Brain microvascular endothelial cell (primary cell): ENCODE measurements around the gene GOLM1.

Source experiments
- DNase-seq: peaks from one replicate; pipeline ENCODE4 v3.0.0-alpha.2; 2020
- H3K27ac ChIP-seq: fragments of 250-450 bp; sonication (Bioruptor Pico); 2 replicates; pipeline ENCODE4 v1.5.1; 2020; ENCODE audit warnings: mild to moderate bottlenecking, moderate library complexity
- H3K27me3 ChIP-seq: fragments of 250-450 bp; sonication (Bioruptor Pico); replicated peaks from 2 replicates; pipeline ENCODE4 v1.5.1; 2020; ENCODE audit warnings: mild to moderate bottlenecking
- H3K36me3 ChIP-seq: fragments of 250-450 bp; sonication (Bioruptor Pico); replicated peaks from 2 replicates; pipeline ENCODE4 v1.5.1; 2020; ENCODE audit warnings: mild to moderate bottlenecking
- H3K4me3 ChIP-seq: 2 replicates; pipeline ENCODE4 v1.5.1; 2011; ENCODE audit warnings: low read depth, mild to moderate bottlenecking, control low read depth, low read length, moderate library complexity
- CTCF ChIP-seq: IDR thresholded peaks from 2 replicates; pipeline ENCODE4 v1.5.1; 2011; ENCODE audit warnings: low read depth, mild to moderate bottlenecking, moderate library complexity, low read length, control low read depth, inconsistent platforms; ENCODE audit errors: missing control alignments
- in situ Hi-C: cut with HindIII; loops from 2 replicates; pipeline ENCODE4 v1.10.0; 2017; ENCODE audit warnings: low sequenced_read_pairs, low pct_ligation_motif_present

The GOLM1 gene

GRCh38 chr9:86046930-86047341 is 52.4 kb downstream of the GOLM1 start:
- no peak for DNase-seq
- Histone ChIP-seq H3K27me3 (no peaks in the 10 kb centered on the region), H3K27ac (no peak overlapping the region), H3K4me3 (no peak overlapping the region), H3K36me3 (no peaks in the 10 kb centered on the region)
- in situ Hi-C loops: no loop called here
- TF ChIP-seq CTCF: no peak

DNA sequence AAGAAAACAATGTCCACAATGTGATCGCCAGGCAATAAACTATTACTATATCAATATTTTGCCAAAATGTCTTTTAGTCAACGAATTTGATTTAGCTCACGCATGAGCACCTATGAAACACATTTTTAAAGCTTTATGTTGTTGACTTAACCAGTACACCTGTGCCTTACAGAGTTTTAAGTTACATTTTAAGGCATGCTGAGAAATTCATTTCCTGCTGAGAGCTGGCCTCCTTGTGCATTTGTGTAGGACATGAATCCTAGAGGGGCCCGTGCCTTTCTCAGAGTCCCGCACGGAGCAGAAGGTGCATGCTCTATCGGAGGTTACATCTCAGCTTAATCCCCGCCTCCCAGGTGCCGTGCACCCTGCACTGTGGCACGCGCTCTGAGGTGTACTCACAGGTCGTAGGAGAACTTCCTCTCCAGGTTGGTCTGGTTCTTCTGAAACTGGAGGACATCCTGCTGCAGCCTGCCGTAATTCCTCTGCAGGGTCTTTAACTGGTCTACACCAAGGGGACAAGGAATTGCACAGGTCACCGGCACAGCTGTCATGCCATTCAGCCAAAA is 53.2 kb downstream of the GOLM1 start:
- DNase-seq: no peak
- H3K4me3 ChIP-seq: no peak overlapping the region
- no peak for TF ChIP-seq CTCF
- H3K27me3 ChIP-seq: no peaks in the 10 kb centered on the region
- in situ Hi-C loops: no loop called here
- H3K27ac ChIP-seq: no peak overlapping the region
- H3K36me3 ChIP-seq: no peaks in the 10 kb centered on the region

DNA sequence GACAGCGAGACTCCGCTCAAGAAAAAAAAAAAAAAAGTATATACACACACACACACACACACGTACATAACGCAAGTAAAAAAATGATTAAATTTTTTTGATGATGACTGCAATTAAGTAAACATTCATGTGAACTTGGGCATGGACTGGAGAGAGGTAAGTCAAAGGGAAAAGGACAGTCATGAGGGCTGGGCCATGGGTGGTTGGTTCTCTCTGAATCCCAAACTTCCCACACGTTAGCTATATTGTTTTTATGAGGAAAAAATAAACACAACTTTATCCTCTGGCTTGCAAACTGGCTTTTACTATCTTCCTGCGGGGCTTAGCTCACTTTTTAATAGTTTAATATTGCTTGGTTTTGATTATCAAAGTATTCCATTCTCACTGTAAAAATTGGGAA is 53.7 kb downstream of the GOLM1 start:
- Histone ChIP-seq H3K27ac (no peak overlapping the region), H3K36me3 (no peaks in the 10 kb centered on the region), H3K4me3 (no peak overlapping the region), H3K27me3 (no peaks in the 10 kb centered on the region)
- in situ Hi-C loops: no loop called here
- no peak for TF ChIP-seq CTCF
- DNase-seq: no peak

DNA sequence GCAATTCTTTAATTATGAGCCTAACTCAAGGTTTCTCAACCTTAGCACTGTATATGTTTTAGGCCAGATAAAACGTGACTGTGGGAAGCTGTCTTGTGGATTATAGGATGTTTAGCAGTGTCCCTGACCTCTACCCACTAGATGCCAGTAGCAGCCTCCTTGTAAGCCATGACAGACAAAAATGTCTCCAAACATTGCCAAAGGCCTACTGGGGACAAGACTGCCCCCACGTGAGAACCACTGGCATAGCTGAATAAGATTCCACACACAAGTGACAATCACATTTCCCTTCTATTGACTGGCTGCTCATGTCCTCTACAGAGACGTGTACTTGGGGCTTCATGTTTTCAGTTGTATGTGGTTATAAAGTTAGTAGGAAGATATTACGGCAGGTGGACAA is 55.4 kb downstream of the GOLM1 start:
- Histone ChIP-seq H3K27me3 (no peaks in the 10 kb centered on the region), H3K4me3 (no peak overlapping the region), H3K27ac (no peak overlapping the region), H3K36me3 (no peaks in the 10 kb centered on the region)
- DNase-seq: no peak
- peak; percentile 32 for TF ChIP-seq CTCF
- in situ Hi-C loops: no loop called here

GRCh38 chr9:86043586-86043985 is 55.8 kb downstream of the GOLM1 start:
- no peak for DNase-seq
- Histone ChIP-seq H3K27ac (no peak overlapping the region), H3K36me3 (no peaks in the 10 kb centered on the region), H3K27me3 (no peaks in the 10 kb centered on the region), H3K4me3 (no peak overlapping the region)
- in situ Hi-C loops: no loop called here
- no peak for TF ChIP-seq CTCF
